GM12878 (cell line): ENCODE measurements around the gene SNCG. TPM values are rescaled to one million over a fixed set of nuclear protein-coding genes. Genes with fewer than 3 reads are reported as not detected.

Source experiments
- ATAC-seq: fragments of 200-7000 bp; cut with Tn5 transposase; 3 replicates; pipeline ENCODE4 v1.9.1; 2020; ENCODE audit warnings: mild to moderate bottlenecking, moderate library complexity
- BruUV-seq: library from RNA; stranded (reverse); fragments of 400-500 nt; replicated peaks from 2 replicates; lab custom pipeline; 2021; lab: Mats Ljungman, UMichigan
- CTCF ChIA-PET: fragments of 300-600 bp; sonication (Branson Sonifier 250); formaldehyde crosslinking; extraction: SDS; loops from one replicate; lab custom pipeline; 2021; ENCODE audit warnings: inconsistent platforms; lab: Yijun Ruan, JAX
- POLR2A ChIA-PET: fragments of 350-600 bp; formaldehyde crosslinking; extraction: SDS; loops from one replicate; lab custom pipeline; 2021; ENCODE audit warnings: inconsistent platforms; lab: Charles Lee
- RAD21 ChIA-PET: fragments of 300-600 bp; sonication (Branson Sonifier 250); formaldehyde crosslinking; loops from one replicate; lab custom pipeline; 2023; ENCODE audit warnings: antibody characterized with exemption; ENCODE audit not compliant: unreplicated experiment; lab: Charles Lee
- SMC1A ChIA-PET: fragments of 300-600 bp; sonication (Branson Sonifier 250); formaldehyde crosslinking; loops from one replicate; lab custom pipeline; 2023; ENCODE audit not compliant: unreplicated experiment, uncharacterized antibody; lab: Charles Lee
- DNase-seq: peaks from one replicate; pipeline ENCODE4 v3.0.0-alpha.2; 2011; ENCODE audit warnings: low read depth, low spot score
- FAIRE-seq: peaks from 3 replicates; lab custom pipeline; 2011; peaks lifted over from hg19 to GRCh38; lab: Jason Lieb, UNC
- H2AFZ ChIP-seq: 2 replicates; pipeline ENCODE4 v1.6.0; 2011; ENCODE audit warnings: low read depth, low read length, control low read depth; ENCODE audit not compliant: control insufficient read depth
- H3K27ac ChIP-seq: 2 replicates; pipeline ENCODE4 v1.5.1; 2011; ENCODE audit warnings: control low read depth; ENCODE audit not compliant: control insufficient read depth, insufficient read depth
- H3K27me3 ChIP-seq, 2 experiments: replicated peaks in 1 of 2; 2 replicates each; pipeline versions ENCODE4 v1.6.0 to v1.6.1; 2011; ENCODE audit warnings: low read length in 1 of 2; ENCODE audit not compliant: control insufficient read depth in 2 of 2, insufficient read depth in 2 of 2
- H3K36me3 ChIP-seq, 2 experiments: 2 replicates each; pipeline ENCODE4 v1.5.1; 2011; ENCODE audit warnings: low read length in 1 of 2; ENCODE audit not compliant: control insufficient read depth in 2 of 2, insufficient read depth in 2 of 2
- H3K4me1 ChIP-seq: 2 replicates; pipeline ENCODE4 v1.6.1; 2011; ENCODE audit warnings: mild to moderate bottlenecking, low read length, moderate library complexity, mixed read lengths; ENCODE audit not compliant: control insufficient read depth, insufficient read depth
- H3K4me2 ChIP-seq: 2 replicates; pipeline ENCODE4 v1.6.0; 2011; ENCODE audit warnings: control low read depth; ENCODE audit not compliant: control insufficient read depth, insufficient read depth
- H3K4me3 ChIP-seq: fragments of 200-600 bp; sonication (generic); 2 replicates; pipeline ENCODE4 v1.5.1; 2016
- H3K79me2 ChIP-seq: 2 replicates; pipeline ENCODE4 v1.6.0; 2011; ENCODE audit warnings: low read length; ENCODE audit not compliant: control insufficient read depth, insufficient read depth
- H3K9ac ChIP-seq: 2 replicates; pipeline ENCODE4 v1.8.0; 2011; ENCODE audit warnings: low read length, control low read depth, mixed read lengths; ENCODE audit not compliant: control insufficient read depth, insufficient read depth
- H3K9me3 ChIP-seq: replicated peaks from 3 replicates; pipeline ENCODE4 v1.5.1; 2011; ENCODE audit warnings: mild to moderate bottlenecking, low read length; ENCODE audit not compliant: control insufficient read depth, insufficient read depth
- H4K20me1 ChIP-seq: 2 replicates; pipeline ENCODE4 v1.6.0; 2011; ENCODE audit not compliant: control insufficient read depth, insufficient read depth
- BCL11A ChIP-seq: IDR thresholded peaks from 2 replicates; pipeline ENCODE4 v1.6.1; 2011; ENCODE audit warnings: low read depth, low read length
- ESRRA ChIP-seq: IDR thresholded peaks from 2 replicates; pipeline ENCODE4 v1.6.1; 2012; ENCODE audit warnings: mild to moderate bottlenecking, low read length, improper control_type of control experiment
- ETV6 ChIP-seq, 2 experiments: fragments of 450-650 bp in 1 of 2; IDR thresholded peaks in 1 of 2; conservative IDR thresholded peaks in 1 of 2; 2 replicates each; pipeline ENCODE4 v1.6.1; 2014; ENCODE audit warnings: antibody characterized with exemption in 1 of 2, borderline replicate concordance in 1 of 2, low read depth in 1 of 2, mild to moderate bottlenecking in 1 of 2, moderate library complexity in 1 of 2
- HDAC6 ChIP-seq: fragments of 200-600 bp; sonication (generic); IDR thresholded peaks from one replicate; pipeline ENCODE4 v1.8.0; 2017; ENCODE audit warnings: antibody characterized with exemption; ENCODE audit not compliant: unreplicated experiment
- KDM1A ChIP-seq: fragments of 200-600 bp; sonication (generic); IDR thresholded peaks from 2 replicates; pipeline ENCODE4 v1.6.1; 2016; ENCODE audit warnings: borderline replicate concordance
- MTA2 ChIP-seq: fragments of 450-650 bp; IDR thresholded peaks from 2 replicates; pipeline ENCODE4 v1.6.1; 2016; ENCODE audit warnings: low read depth, mild to moderate bottlenecking, moderate library complexity
- MTA3 ChIP-seq: IDR thresholded peaks from 2 replicates; pipeline ENCODE4 v1.6.1; 2012; ENCODE audit warnings: low read length, inconsistent platforms, borderline replicate concordance
- PAX8 ChIP-seq: fragments of 450-650 bp; IDR thresholded peaks from 2 replicates; pipeline ENCODE4 v1.6.1; 2017; ENCODE audit warnings: mild to moderate bottlenecking, moderate library complexity
- RELA ChIP-seq: fragments of 450-650 bp; IDR thresholded peaks from 2 replicates; pipeline ENCODE4 v1.8.0; 2014; ENCODE audit warnings: borderline replicate concordance; ENCODE audit not compliant: partially characterized antibody
- SP1 ChIP-seq: IDR thresholded peaks from one replicate; pipeline ENCODE4 v1.6.1; 2011; ENCODE audit warnings: low read depth, low read length
- STAT1 ChIP-seq: fragments of 450-650 bp; conservative IDR thresholded peaks from 2 replicates; pipeline ENCODE4 v1.6.1; 2014; ENCODE audit warnings: antibody characterized with exemption, mild to moderate bottlenecking
- SUZ12 ChIP-seq: fragments of 200-600 bp; sonication (generic); IDR thresholded peaks from one replicate; pipeline ENCODE4 v1.6.1; 2018; ENCODE audit warnings: antibody characterized with exemption, mild to moderate bottlenecking; ENCODE audit not compliant: unreplicated experiment
- ZNF24 ChIP-seq: fragments of 450-650 bp; IDR thresholded peaks from 2 replicates; pipeline ENCODE4 v1.6.1; 2017; ENCODE audit warnings: antibody characterized with exemption, mild to moderate bottlenecking
- ZNF274 ChIP-seq: IDR thresholded peaks from one replicate; pipeline ENCODE4 v1.8.0; 2011; ENCODE audit not compliant: insufficient read length, insufficient read depth
- WGBS: methylation state at CpG from one replicate; pipeline ENCODE4 v1.1.6; 2016; ENCODE audit warnings: low lambda C conversion rate; ENCODE audit not compliant: insufficient replicate concordance, insufficient coverage; ENCODE audit errors: missing lambda C conversion rate; 5-methylcytosine and 5-hydroxymethylcytosine counted together
- in situ Hi-C: fragments of 300-500 bp; cut with MboI; formaldehyde crosslinking; loops from 9 replicates; pipeline ENCODE4 v1.14.3; 2018; ENCODE audit warnings: mixed read lengths
- intact Hi-C: fragments of 100-400 bp; cut with micrococcal nuclease; formaldehyde crosslinking; loops from one replicate; pipeline ENCODE4 v1.14.2; 2022; ENCODE audit not compliant: unreplicated experiment
- polyA plus RNA-seq, 11 experiments: library from polyadenylated mRNA; depleted of rRNA in 4 of 11; unstranded in 6 of 11; stranded (reverse) in 5 of 11; fragments of >200 nt; fragmentation: Nextera tagmentation in 4 of 11; fragmentation: Illumina TruSeq in 1 of 11; extraction: Ambion mirVana in 4 of 11; extraction: Trizol in 1 of 11; gene quantifications; 1 replicate in 1 of 11; 2 replicates in 10 of 11; pipeline versions ENCODE4 v1.2.1 to v1.2.3, GENCODE V29; 2011 to 2016; ENCODE audit warnings: inconsistent platforms in 2 of 11, missing spikeins in 2 of 11, low read depth in 1 of 11
- total RNA-seq, 4 experiments: library from RNA; depleted of rRNA in 3 of 4; stranded (reverse); fragments of >200 nt in 3 of 4; fragmentation: Illumina TruSeq in 1 of 4; extraction: Trizol in 1 of 4; gene quantifications; 2 replicates each; pipeline versions ENCODE4 v1.2.1 to v1.2.3, GENCODE V29; 2013 to 2021
- TF ChIP-seq, protein P1 (sequence below): fragments of 450-650 bp; IDR thresholded peaks from 2 replicates; pipeline ENCODE4 v1.6.1; 2014; ENCODE audit warnings: mild to moderate bottlenecking
- TF ChIP-seq, protein P2 (sequence below): IDR thresholded peaks from 2 replicates; pipeline ENCODE4 v1.6.1; 2011; ENCODE audit warnings: low read depth, mild to moderate bottlenecking, low read length, moderate library complexity, borderline replicate concordance; ENCODE audit errors: extremely low read depth
- TF ChIP-seq, protein P3 (sequence below): fragments of 450-650 bp; IDR thresholded peaks from 2 replicates; pipeline ENCODE4 v1.6.1; 2016; ENCODE audit warnings: mild to moderate bottlenecking
- TF ChIP-seq, protein P4 (sequence below): IDR thresholded peaks from 2 replicates; pipeline ENCODE4 v1.6.1; 2011; ENCODE audit warnings: borderline replicate concordance, low read depth, mild to moderate bottlenecking, moderate library complexity, low read length; ENCODE audit not compliant: insufficient read depth, poor library complexity, severe bottlenecking

SNCG gene
- total and polyA plus RNA-seq, 10 of the 15 experiments (the other 5 are each of a cell fraction or from before 2014, with no cell fraction given), result 0.22 to 1.3 (median 0.42) TPM; not detected in 6

DNA sequence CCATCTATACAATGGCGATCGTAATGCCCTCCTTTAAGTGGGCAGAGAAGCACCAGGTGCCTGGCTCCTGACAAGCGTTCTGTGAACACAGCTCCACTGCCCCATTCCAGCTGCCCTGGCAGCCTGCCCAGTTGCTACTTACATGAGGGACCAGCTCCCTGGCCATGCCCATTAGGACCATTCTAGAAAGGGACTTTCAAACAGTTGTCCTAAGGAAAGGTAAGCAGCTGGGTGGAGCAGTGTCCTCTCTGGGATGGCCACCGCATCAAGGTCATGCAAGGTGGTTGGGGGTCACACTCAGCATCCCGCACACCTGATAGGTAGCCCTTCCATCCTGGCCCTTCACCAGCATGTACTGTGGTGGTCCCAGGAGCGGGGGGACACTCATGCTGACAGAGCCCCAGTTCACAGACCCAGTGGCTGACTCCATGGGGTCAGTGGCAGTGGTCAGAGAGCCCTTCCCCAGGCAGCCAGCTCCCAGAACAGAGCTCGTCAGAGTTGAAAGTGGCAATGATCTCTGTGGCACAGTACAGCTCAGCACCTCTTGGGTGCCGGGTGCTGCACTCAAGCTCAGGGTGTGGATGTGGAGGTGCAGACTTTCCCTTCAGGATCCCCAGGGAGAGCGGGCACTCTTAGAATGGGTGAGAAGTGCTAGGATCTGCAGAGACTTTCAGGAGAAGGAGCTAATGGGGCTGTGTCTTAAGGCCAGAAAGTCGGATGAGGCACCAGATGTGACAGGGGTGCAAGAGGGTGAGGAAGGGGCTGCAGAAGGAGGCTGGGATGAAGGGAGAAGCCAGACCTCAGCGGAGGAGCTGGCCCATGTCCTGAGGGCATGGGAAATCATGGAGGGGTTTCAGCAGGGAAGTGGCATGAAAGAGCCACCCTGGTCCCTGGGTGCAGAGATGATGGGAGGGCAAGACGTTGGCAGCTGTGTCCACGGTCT, 11.9 kb upstream of the SNCG start:
- 35% methylated on average over 13 of the region's 13 CpGs for WGBS
- TF ChIP-seq PAX8 (no peak), MTA2 (no peak), KDM1A (no peak), BCL11A (no peak), ETV6 (conservative IDR thresholded peaks at IDR 0.05 in 1 of 2, IDR thresholded peaks at IDR 0.05 in 1 of 2; ENCODE audit: borderline replicate concordance in 1 of 2, low read depth in 1 of 2) (no peak), HDAC6 (no peak), ESRRA (no peak), ZNF24 (no peak), MTA3 (no peak), ZNF274 (no peak), RELA (no peak), SUZ12 (no peak), SP1 (no peak), STAT1 (no peak)
- TF ChIP-seq, protein P1, sequence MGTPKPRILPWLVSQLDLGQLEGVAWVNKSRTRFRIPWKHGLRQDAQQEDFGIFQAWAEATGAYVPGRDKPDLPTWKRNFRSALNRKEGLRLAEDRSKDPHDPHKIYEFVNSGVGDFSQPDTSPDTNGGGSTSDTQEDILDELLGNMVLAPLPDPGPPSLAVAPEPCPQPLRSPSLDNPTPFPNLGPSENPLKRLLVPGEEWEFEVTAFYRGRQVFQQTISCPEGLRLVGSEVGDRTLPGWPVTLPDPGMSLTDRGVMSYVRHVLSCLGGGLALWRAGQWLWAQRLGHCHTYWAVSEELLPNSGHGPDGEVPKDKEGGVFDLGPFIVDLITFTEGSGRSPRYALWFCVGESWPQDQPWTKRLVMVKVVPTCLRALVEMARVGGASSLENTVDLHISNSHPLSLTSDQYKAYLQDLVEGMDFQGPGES, result no peak
- TF ChIP-seq, protein P2, sequence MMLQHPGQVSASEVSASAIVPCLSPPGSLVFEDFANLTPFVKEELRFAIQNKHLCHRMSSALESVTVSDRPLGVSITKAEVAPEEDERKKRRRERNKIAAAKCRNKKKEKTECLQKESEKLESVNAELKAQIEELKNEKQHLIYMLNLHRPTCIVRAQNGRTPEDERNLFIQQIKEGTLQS, result no peak
- TF ChIP-seq, protein P3, sequence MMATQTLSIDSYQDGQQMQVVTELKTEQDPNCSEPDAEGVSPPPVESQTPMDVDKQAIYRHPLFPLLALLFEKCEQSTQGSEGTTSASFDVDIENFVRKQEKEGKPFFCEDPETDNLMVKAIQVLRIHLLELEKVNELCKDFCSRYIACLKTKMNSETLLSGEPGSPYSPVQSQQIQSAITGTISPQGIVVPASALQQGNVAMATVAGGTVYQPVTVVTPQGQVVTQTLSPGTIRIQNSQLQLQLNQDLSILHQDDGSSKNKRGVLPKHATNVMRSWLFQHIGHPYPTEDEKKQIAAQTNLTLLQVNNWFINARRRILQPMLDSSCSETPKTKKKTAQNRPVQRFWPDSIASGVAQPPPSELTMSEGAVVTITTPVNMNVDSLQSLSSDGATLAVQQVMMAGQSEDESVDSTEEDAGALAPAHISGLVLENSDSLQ, result no peak
- TF ChIP-seq, protein P4, sequence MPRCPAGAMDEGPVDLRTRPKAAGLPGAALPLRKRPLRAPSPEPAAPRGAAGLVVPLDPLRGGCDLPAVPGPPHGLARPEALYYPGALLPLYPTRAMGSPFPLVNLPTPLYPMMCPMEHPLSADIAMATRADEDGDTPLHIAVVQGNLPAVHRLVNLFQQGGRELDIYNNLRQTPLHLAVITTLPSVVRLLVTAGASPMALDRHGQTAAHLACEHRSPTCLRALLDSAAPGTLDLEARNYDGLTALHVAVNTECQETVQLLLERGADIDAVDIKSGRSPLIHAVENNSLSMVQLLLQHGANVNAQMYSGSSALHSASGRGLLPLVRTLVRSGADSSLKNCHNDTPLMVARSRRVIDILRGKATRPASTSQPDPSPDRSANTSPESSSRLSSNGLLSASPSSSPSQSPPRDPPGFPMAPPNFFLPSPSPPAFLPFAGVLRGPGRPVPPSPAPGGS, result no peak

More for the DNA sequence above, 11.9 kb upstream of the SNCG start:
- H3K4me2 ChIP-seq, result no peak overlapping the region
- POLR2A ChIA-PET, result interaction anchor here (0.9 kb wide), 2 partner anchors 11 to 20 kb away, joined by 3 read pairs; partner anchors contain the start of gene MMRN2
- CTCF ChIA-PET, result interaction anchor here (0.9 to 2.1 kb wide), 4 partner anchors 13 to 212 kb away, joined by 3 to 11 read pairs (median 6); no protein-coding TSS in a partner anchor
- in situ Hi-C loops (no loop called here), intact Hi-C loops (no loop called here)
- no peak for ATAC-seq
- no peaks in the 10 kb centered on the region for H3K36me3 ChIP-seq
- H4K20me1 ChIP-seq, result no peaks in the 10 kb centered on the region
- FAIRE-seq, result no peak
- no peak overlapping the region for H3K4me3 ChIP-seq
- no peaks in the 10 kb centered on the region for H3K27me3 ChIP-seq
- no peak overlapping the region for H2AFZ ChIP-seq
- RAD21 ChIA-PET, result interaction anchor here (0.9 to 1.6 kb wide), 3 partner anchors 14 to 213 kb away, joined by 3 to 5 read pairs (median 4); no protein-coding TSS in a partner anchor
- no TSS peak for BruUV-seq
- no peaks in the 10 kb centered on the region for H3K4me1 ChIP-seq
- H3K27ac ChIP-seq, result no peak overlapping the region
- no peaks in the 10 kb centered on the region for H3K9me3 ChIP-seq
- no peaks in the 10 kb centered on the region for H3K79me2 ChIP-seq
- no peak overlapping the region for H3K9ac ChIP-seq
- DNase-seq, result no peak
- SMC1A ChIA-PET, result interaction anchor here (0.8 to 1.1 kb wide), 3 partner anchors 14 to 136 kb away, joined by 3 read pairs; no protein-coding TSS in a partner anchor
